Mesenteric fat pad (tissue), 1 donor: Measurements from ENCODE around the gene RECK. TPM values are rescaled to one million over a fixed set of nuclear protein-coding genes. Genes with fewer than 3 reads are reported as not detected.

Source experiments
- total RNA-seq: library from RNA; stranded (reverse); fragmentation: NEBNext Ultra II Directional; extraction: Animal tissue kit (Norgen Biotek cat#: 25700); gene quantifications from one replicate; pipeline ENCODE4 v1.2.1, GENCODE V29; 2021
- donor health status: DM: yes; HTN: yes; CAD: no.

The RECK gene
- total RNA-seq, 1 donor from 2014 or later: 18.5 TPM

Other genes with a start within 250 kb of the RECK start
- 23.2 TPM for gene NPR2, start 245.3 kb upstream of the RECK start, total RNA-seq
- 0.61 TPM for gene SPAG8, start 224.7 kb upstream of the RECK start, total RNA-seq
- gene HINT2, start 221.9 kb upstream of the RECK start, total RNA-seq: 42.7 TPM
- gene FAM221B, start 208.2 kb upstream of the RECK start, total RNA-seq: not detected
- gene TMEM8B, start 207.7 kb upstream of the RECK start, total RNA-seq: 6.7 TPM
- not detected for gene OR13J1, start 166.5 kb upstream of the RECK start, total RNA-seq
- 5.2 TPM for gene HRCT1, start 130.7 kb upstream of the RECK start, total RNA-seq
- gene SPAAR, start 127.4 kb upstream of the RECK start, total RNA-seq: 25.3 TPM
- not detected for gene OR2S2, start 78.8 kb upstream of the RECK start, total RNA-seq
- 81.7 TPM for gene GLIPR2, start 99.8 kb downstream of the RECK start, total RNA-seq
- 0.87 TPM for gene CCIN, start 132.5 kb downstream of the RECK start, total RNA-seq
- gene CLTA, start 154.0 kb downstream of the RECK start, total RNA-seq: 190 TPM
- gene GNE, start 221.5 kb downstream of the RECK start, total RNA-seq: 32.8 TPM